NB4 (cell line): ENCODE measurements around the gene PIWIL4.
"Not testable (repeated sequence)": the region's sequence is repeated elsewhere in the genome, so short reads cannot be mapped to it uniquely, and the experiment has no call there.

Experiments
- MAX ChIP-seq: IDR thresholded peaks from 2 replicates; pipeline ENCODE4 v1.6.1; 2011; ENCODE audit warnings: low read depth, low read length
- TF ChIP-seq, protein P1 (sequence below): IDR thresholded peaks from one replicate; pipeline ENCODE4 v1.5.1; 2012; ENCODE audit warnings: low read depth, low read length

GRCh38 chr11:94643186-94643585 lies 76.0 kb downstream of the PIWIL4 start:
- TF ChIP-seq, protein P1, sequence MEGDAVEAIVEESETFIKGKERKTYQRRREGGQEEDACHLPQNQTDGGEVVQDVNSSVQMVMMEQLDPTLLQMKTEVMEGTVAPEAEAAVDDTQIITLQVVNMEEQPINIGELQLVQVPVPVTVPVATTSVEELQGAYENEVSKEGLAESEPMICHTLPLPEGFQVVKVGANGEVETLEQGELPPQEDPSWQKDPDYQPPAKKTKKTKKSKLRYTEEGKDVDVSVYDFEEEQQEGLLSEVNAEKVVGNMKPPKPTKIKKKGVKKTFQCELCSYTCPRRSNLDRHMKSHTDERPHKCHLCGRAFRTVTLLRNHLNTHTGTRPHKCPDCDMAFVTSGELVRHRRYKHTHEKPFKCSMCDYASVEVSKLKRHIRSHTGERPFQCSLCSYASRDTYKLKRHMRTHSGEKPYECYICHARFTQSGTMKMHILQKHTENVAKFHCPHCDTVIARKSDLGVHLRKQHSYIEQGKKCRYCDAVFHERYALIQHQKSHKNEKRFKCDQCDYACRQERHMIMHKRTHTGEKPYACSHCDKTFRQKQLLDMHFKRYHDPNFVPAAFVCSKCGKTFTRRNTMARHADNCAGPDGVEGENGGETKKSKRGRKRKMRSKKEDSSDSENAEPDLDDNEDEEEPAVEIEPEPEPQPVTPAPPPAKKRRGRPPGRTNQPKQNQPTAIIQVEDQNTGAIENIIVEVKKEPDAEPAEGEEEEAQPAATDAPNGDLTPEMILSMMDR: not testable (repeated sequence)
- not testable (repeated sequence) for TF ChIP-seq MAX
